ENCODE data around the gene CEP135. TPM values are rescaled to one million over a fixed set of nuclear protein-coding genes. Genes with fewer than 3 reads are reported as not detected.

Gene CEP135
- total and polyA plus RNA-seq, 2 donors (not counting 3 experiments of a cell fraction or from before 2014, with no cell fraction given), result 2.8 to 15.3 TPM

DNA sequence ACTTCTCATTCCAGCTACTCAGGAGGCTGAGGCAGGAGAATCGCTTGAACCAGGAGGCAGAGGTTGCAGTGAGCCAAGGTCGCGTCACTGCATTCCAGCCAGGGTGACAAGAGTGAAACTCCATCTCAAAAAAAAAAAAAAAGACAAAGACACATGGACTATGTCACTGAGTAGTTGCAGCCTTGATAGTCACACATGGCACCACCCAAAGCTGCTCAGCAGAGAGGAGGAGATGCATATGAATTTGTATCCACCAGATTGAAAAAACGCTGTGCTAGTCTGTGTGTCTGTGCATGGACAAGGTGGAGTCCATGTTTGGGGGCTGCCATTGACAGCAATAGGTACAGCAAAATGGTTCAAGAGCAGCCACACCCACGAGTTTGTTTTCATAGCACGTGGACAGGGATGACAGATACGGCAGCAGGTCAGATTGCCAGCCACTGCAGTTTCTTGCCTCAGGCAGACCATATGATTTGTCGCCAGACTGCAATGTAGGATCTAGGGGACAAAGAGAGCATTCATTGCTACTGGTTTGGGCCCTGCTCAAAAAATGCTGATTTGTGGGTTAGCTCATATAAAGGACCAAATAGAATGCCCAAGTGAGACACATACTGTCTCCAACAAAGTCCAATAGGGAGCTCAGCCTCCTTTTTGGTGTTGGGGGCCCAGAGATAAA, 89.9 kb downstream of the CEP135 start:
- no TSS peak for BruUV-seq (replicated peaks)
- ChIA-PET POLR2A (no interaction called here), CTCF (no interaction called here)
- Histone ChIP-seq H3K36me3 (ENCODE audit: control insufficient read depth in 2 of 2, extremely low read depth in 1 of 2, insufficient read depth in 2 of 2, low read length in 2 of 2) (no peaks in the 10 kb centered on the region), H3K79me2 (ENCODE audit: control insufficient read depth, insufficient read depth, low read length) (no peaks in the 10 kb centered on the region), H3K27ac (ENCODE audit: insufficient read depth, low read depth, low read length) (no peak overlapping the region), H3K9me1 (replicated peaks; ENCODE audit: control insufficient read depth, extremely low read depth, insufficient read depth, low read length) (no peaks in the 10 kb centered on the region), H3K9ac (replicated peaks; ENCODE audit: extremely low read depth, insufficient read depth, low read length) (no peak overlapping the region), H3K4me3 (replicated peaks in 1 of 3; ENCODE audit: insufficient read depth in 1 of 3, low read depth in 1 of 3, low read length in 3 of 3) (no peak overlapping the region), H3K4me2 (ENCODE audit: insufficient read depth, low read length) (no peak overlapping the region), H2AFZ (ENCODE audit: low read depth, low read length) (no peak overlapping the region), H3K27me3 (ENCODE audit: control insufficient read depth in 2 of 2, insufficient read depth in 2 of 2, low read length in 2 of 2) (peaks cover 10 to 16% of the 10 kb centered on the region in 2 experiments), H4K20me1 (replicated peaks; ENCODE audit: control insufficient read depth, extremely low read depth, insufficient read depth, low read length) (no peaks in the 10 kb centered on the region), H3K4me1 (ENCODE audit: control insufficient read depth, extremely low read depth, insufficient read depth, low read length) (no peaks in the 10 kb centered on the region), H3K9me3 (replicated peaks; ENCODE audit: control insufficient read depth, insufficient read depth, low read length) (no peaks in the 10 kb centered on the region)
- no peak for TF ChIP-seq MYC (IDR thresholded peaks at IDR 0.05; ENCODE audit: low read depth, low read length)
- no peak for TF ChIP-seq POLR2AphosphoS5 (IDR thresholded peaks at IDR 0.05; ENCODE audit: insufficient read depth, low read depth, low read length)
- dilution Hi-C loops (cut with MboI; ENCODE audit: extremely low pct_ligation_motif_present, low sequenced_read_pairs), result no loop called here
- DNase-seq (ENCODE audit: low read depth, low spot score) (no peak), FAIRE-seq (no peak)
- intact Hi-C loops (cut with micrococcal nuclease), result no loop called here

- Histone ChIP-seq H3K9ac (replicated peaks; ENCODE audit: extremely low read depth, insufficient read depth, low read length) (no peak overlapping the region), H3K9me3 (replicated peaks; ENCODE audit: control insufficient read depth, insufficient read depth, low read length) (no peaks in the 10 kb centered on the region), H3K9me1 (replicated peaks; ENCODE audit: control insufficient read depth, extremely low read depth, insufficient read depth, low read length) (no peaks in the 10 kb centered on the region), H4K20me1 (replicated peaks; ENCODE audit: control insufficient read depth, extremely low read depth, insufficient read depth, low read length) (no peaks in the 10 kb centered on the region), H2AFZ (ENCODE audit: low read depth, low read length) (no peak overlapping the region), H3K27ac (ENCODE audit: insufficient read depth, low read depth, low read length) (no peak overlapping the region), H3K27me3 (ENCODE audit: control insufficient read depth in 2 of 2, insufficient read depth in 2 of 2, low read length in 2 of 2) (peaks cover 10 to 16% of the 10 kb centered on the region in 2 experiments), H3K4me2 (ENCODE audit: insufficient read depth, low read length) (no peak overlapping the region), H3K36me3 (ENCODE audit: control insufficient read depth in 2 of 2, extremely low read depth in 1 of 2, insufficient read depth in 2 of 2, low read length in 2 of 2) (no peaks in the 10 kb centered on the region), H3K4me1 (ENCODE audit: control insufficient read depth, extremely low read depth, insufficient read depth, low read length) (no peaks in the 10 kb centered on the region), H3K79me2 (ENCODE audit: control insufficient read depth, insufficient read depth, low read length) (no peaks in the 10 kb centered on the region), H3K4me3 (replicated peaks in 1 of 3; ENCODE audit: insufficient read depth in 1 of 3, low read depth in 1 of 3, low read length in 3 of 3) (no peak overlapping the region)
- dilution Hi-C loops (cut with MboI; ENCODE audit: extremely low pct_ligation_motif_present, low sequenced_read_pairs), result no loop called here
- ChIA-PET POLR2A (no interaction called here), CTCF (no interaction called here)
- no peak for FAIRE-seq
- intact Hi-C loops (cut with micrococcal nuclease), result loop anchor here (10.0 kb wide), 1 partner anchor 794 kb away; no protein-coding TSS in a partner anchor
- TF ChIP-seq POLR2AphosphoS5 (IDR thresholded peaks at IDR 0.05; ENCODE audit: insufficient read depth, low read depth, low read length), result no peak
- TF ChIP-seq JUN (IDR thresholded peaks at IDR 0.05; ENCODE audit: borderline replicate concordance, insufficient read depth, insufficient read length, low read depth), result no peak
- no peak for TF ChIP-seq POLR2A (IDR thresholded peaks at IDR 0.05; ENCODE audit: low read depth, low read length)
- no peak for TF ChIP-seq EZH2 (IDR thresholded peaks at IDR 0.05; ENCODE audit: borderline replicate concordance, low read depth, low read length, severe bottlenecking)
- no peak for TF ChIP-seq FOS (IDR thresholded peaks at IDR 0.05; ENCODE audit: borderline replicate concordance, insufficient read depth, low read length)
- no peak for TF ChIP-seq GATA2 (IDR thresholded peaks at IDR 0.05; ENCODE audit: insufficient read depth, insufficient read length, low read depth, low read length)
- TF ChIP-seq, protein P1, sequence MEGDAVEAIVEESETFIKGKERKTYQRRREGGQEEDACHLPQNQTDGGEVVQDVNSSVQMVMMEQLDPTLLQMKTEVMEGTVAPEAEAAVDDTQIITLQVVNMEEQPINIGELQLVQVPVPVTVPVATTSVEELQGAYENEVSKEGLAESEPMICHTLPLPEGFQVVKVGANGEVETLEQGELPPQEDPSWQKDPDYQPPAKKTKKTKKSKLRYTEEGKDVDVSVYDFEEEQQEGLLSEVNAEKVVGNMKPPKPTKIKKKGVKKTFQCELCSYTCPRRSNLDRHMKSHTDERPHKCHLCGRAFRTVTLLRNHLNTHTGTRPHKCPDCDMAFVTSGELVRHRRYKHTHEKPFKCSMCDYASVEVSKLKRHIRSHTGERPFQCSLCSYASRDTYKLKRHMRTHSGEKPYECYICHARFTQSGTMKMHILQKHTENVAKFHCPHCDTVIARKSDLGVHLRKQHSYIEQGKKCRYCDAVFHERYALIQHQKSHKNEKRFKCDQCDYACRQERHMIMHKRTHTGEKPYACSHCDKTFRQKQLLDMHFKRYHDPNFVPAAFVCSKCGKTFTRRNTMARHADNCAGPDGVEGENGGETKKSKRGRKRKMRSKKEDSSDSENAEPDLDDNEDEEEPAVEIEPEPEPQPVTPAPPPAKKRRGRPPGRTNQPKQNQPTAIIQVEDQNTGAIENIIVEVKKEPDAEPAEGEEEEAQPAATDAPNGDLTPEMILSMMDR (IDR thresholded peaks at IDR 0.05; ENCODE audit: extremely low read depth in 1 of 2, insufficient read depth in 1 of 2, low read depth in 1 of 2, low read length in 2 of 2), result no peak
- TF ChIP-seq MYC (IDR thresholded peaks at IDR 0.05; ENCODE audit: low read depth, low read length), result no peak
- TF ChIP-seq, protein P2, sequence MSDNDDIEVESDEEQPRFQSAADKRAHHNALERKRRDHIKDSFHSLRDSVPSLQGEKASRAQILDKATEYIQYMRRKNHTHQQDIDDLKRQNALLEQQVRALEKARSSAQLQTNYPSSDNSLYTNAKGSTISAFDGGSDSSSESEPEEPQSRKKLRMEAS (IDR thresholded peaks at IDR 0.05; ENCODE audit: insufficient read depth, insufficient read length), result no peak
- DNase-seq (ENCODE audit: low read depth, low spot score), result no peak
- no TSS peak for BruUV-seq (replicated peaks)
Observed at GRCh38 chr4:56040842-56041241, 92.1 kb downstream of the CEP135 start.
